SK-N-SH (cell line): ENCODE results near the gene RAPGEF1. TPM values are rescaled to one million over a fixed set of nuclear protein-coding genes. Genes with fewer than 3 reads are reported as not detected.

Source experiments
- CTCF ChIA-PET: fragments of 300-600, 350-600 bp; formaldehyde crosslinking; extraction: SDS; loops from one replicate; lab custom pipeline; 2021; lab: Yijun Ruan, JAX
- POLR2A ChIA-PET: fragments of 350-600 bp; sonication (Branson Sonifier 250); formaldehyde crosslinking; extraction: SDS; loops from one replicate; lab custom pipeline; 2020; ENCODE audit warnings: antibody characterized with exemption, inconsistent platforms; lab: Yijun Ruan, JAX
- DNase-seq: peaks from one replicate; pipeline ENCODE4 v3.0.0; 2012
- H2AFZ ChIP-seq: fragments of 200-600 bp; sonication (generic); 2 replicates; pipeline ENCODE4 v1.8.1; 2016; ENCODE audit warnings: antibody characterized with exemption, mild to moderate bottlenecking, low read depth
- H3F3A ChIP-seq: fragments of 200-600 bp; sonication (generic); replicated peaks from 2 replicates; pipeline ENCODE3; 2016; ENCODE audit warnings: antibody characterized with exemption, mild to moderate bottlenecking; ENCODE audit not compliant: insufficient read depth
- H3K27ac ChIP-seq, 2 experiments: fragments of 200-500 bp in 1 of 2; fragments of 200-600 bp in 1 of 2; sonication (Bioruptor generic) in 1 of 2; sonication (generic), shearing (Covaris generic) in 1 of 2; 2 replicates each; pipeline versions ENCODE4 v1.5.1 to v1.6.1; 2014 to 2016; ENCODE audit warnings: low read depth in 2 of 2, inconsistent platforms in 1 of 2, low read length in 1 of 2, mild to moderate bottlenecking in 1 of 2, mixed read lengths in 1 of 2
- H3K27me3 ChIP-seq: fragments of 200-600 bp; sonication (generic), shearing (Covaris generic); 2 replicates; pipeline ENCODE4 v1.6.1; 2016; ENCODE audit warnings: mixed run types; ENCODE audit not compliant: insufficient read depth
- H3K36me3 ChIP-seq, 2 experiments: fragments of 200-500 bp in 1 of 2; fragments of 200-600 bp in 1 of 2; sonication (Bioruptor generic) in 1 of 2; sonication (generic) in 1 of 2; replicated peaks in 1 of 2; 2 replicates each; pipeline versions ENCODE3 to v1.5.1; 2014 to 2016; ENCODE audit warnings: low read length in 1 of 2, mild to moderate bottlenecking in 1 of 2; ENCODE audit not compliant: insufficient read depth in 2 of 2, control insufficient read depth in 1 of 2
- H3K4me1 ChIP-seq, 2 experiments: fragments of 200-500 bp in 1 of 2; fragments of 200-600 bp in 1 of 2; sonication (Bioruptor generic) in 1 of 2; sonication (generic), shearing (Covaris generic) in 1 of 2; 2 replicates each; pipeline versions ENCODE4 v1.5.1 to v1.6.1; 2014 to 2016; ENCODE audit warnings: low read depth in 1 of 2, low read length in 1 of 2, mixed run types in 1 of 2; ENCODE audit not compliant: insufficient read depth in 2 of 2, control insufficient read depth in 1 of 2
- H3K4me2 ChIP-seq: fragments of 200-600 bp; sonication (generic), shearing (Covaris generic); 2 replicates; pipeline ENCODE4 v1.6.1; 2017; ENCODE audit warnings: mixed run types
- H3K4me3 ChIP-seq, 2 experiments: fragments of 200-500 bp in 1 of 2; fragments of 200-600 bp in 1 of 2; sonication (Bioruptor generic) in 1 of 2; sonication (generic), shearing (Covaris generic) in 1 of 2; 2 replicates each; pipeline versions ENCODE4 v1.5.1 to v1.8.1; 2014 to 2016; ENCODE audit warnings: low read depth in 2 of 2, inconsistent platforms in 1 of 2, low read length in 1 of 2, mild to moderate bottlenecking in 1 of 2, mixed read lengths in 1 of 2, moderate library complexity in 1 of 2
- H3K79me2 ChIP-seq: fragments of 200-600 bp; sonication (generic); 2 replicates; pipeline ENCODE4 v1.8.1; 2017; ENCODE audit warnings: mild to moderate bottlenecking; ENCODE audit not compliant: insufficient read depth
- H3K9ac ChIP-seq: fragments of 200-600 bp; sonication (generic); 2 replicates; pipeline ENCODE4 v1.6.1; 2017; ENCODE audit warnings: mixed run types
- H3K9me2 ChIP-seq: fragments of 200-600 bp; sonication (generic); 2 replicates; pipeline ENCODE4 v1.6.1; 2017; ENCODE audit warnings: mixed run types
- H3K9me3 ChIP-seq: fragments of 200-600 bp; sonication (generic); 2 replicates; pipeline ENCODE4 v1.6.1; 2017; ENCODE audit warnings: mixed run types, mild to moderate bottlenecking, moderate library complexity
- H4K20me1 ChIP-seq: fragments of 200-600 bp; sonication (generic); 2 replicates; pipeline ENCODE4 v1.6.1; 2017; ENCODE audit warnings: mild to moderate bottlenecking, mixed run types; ENCODE audit not compliant: insufficient read depth
- CHD2 ChIP-seq: fragments of 150-350 bp; IDR thresholded peaks from 2 replicates; pipeline ENCODE4 v1.6.1; 2018; ENCODE audit warnings: low read length; ENCODE audit not compliant: partially characterized antibody
- CTCF ChIP-seq: fragments of 200-600 bp; sonication (generic); IDR thresholded peaks from 2 replicates; pipeline ENCODE4 v1.6.1; 2017; ENCODE audit warnings: antibody characterized with exemption, mild to moderate bottlenecking, moderate library complexity
- FOXM1 ChIP-seq: IDR thresholded peaks from 2 replicates; pipeline ENCODE4 v1.4.0; 2012; ENCODE audit warnings: low read depth, mild to moderate bottlenecking
- GABPA ChIP-seq: IDR thresholded peaks from 2 replicates; pipeline ENCODE4 v1.4.0; 2012; ENCODE audit warnings: low read depth, mild to moderate bottlenecking
- MEF2A ChIP-seq: IDR thresholded peaks from 2 replicates; pipeline ENCODE4 v1.4.0; 2012; ENCODE audit warnings: low read depth, borderline replicate concordance
- MXI1 ChIP-seq: IDR thresholded peaks from 2 replicates; pipeline ENCODE4 v1.6.1; 2012; ENCODE audit warnings: mild to moderate bottlenecking, low read depth, low read length, improper control_type of control experiment
- NRF1 ChIP-seq: IDR thresholded peaks from 2 replicates; pipeline ENCODE4 v1.6.1; 2012; ENCODE audit warnings: low read depth, mild to moderate bottlenecking, low read length
- PBX3 ChIP-seq: IDR thresholded peaks from 2 replicates; pipeline ENCODE4; 2012
- RAD21 ChIP-seq: IDR thresholded peaks from 2 replicates; pipeline ENCODE4 v1.6.1; 2012; ENCODE audit warnings: mild to moderate bottlenecking, low read length
- TCF12 ChIP-seq: IDR thresholded peaks from 2 replicates; pipeline ENCODE4 v1.4.0; 2012
- WGBS: methylation state at CpG from one replicate; pipeline ENCODE4 v1.1.6; 2017; ENCODE audit warnings: low lambda C conversion rate; 5-methylcytosine and 5-hydroxymethylcytosine counted together
- polyA plus RNA-seq, 3 experiments: library from polyadenylated mRNA; depleted of rRNA; stranded (reverse); fragments of >200 nt; gene quantifications; 2 replicates each; pipeline ENCODE4 v1.2.3, GENCODE V29; 2012
- TF ChIP-seq, protein P1 (sequence below): IDR thresholded peaks from 2 replicates; pipeline ENCODE4 v1.6.1; 2012; ENCODE audit warnings: mild to moderate bottlenecking, low read depth, low read length, moderate library complexity
- TF ChIP-seq, protein P2 (sequence below): IDR thresholded peaks from 2 replicates; pipeline ENCODE4 v1.4.0; 2012; ENCODE audit warnings: low read depth, borderline replicate concordance

Gene RAPGEF1
- polyA plus RNA-seq, 1 of the 3 experiments (the other 2 are of a cell fraction) = 26.2 TPM

DNA sequence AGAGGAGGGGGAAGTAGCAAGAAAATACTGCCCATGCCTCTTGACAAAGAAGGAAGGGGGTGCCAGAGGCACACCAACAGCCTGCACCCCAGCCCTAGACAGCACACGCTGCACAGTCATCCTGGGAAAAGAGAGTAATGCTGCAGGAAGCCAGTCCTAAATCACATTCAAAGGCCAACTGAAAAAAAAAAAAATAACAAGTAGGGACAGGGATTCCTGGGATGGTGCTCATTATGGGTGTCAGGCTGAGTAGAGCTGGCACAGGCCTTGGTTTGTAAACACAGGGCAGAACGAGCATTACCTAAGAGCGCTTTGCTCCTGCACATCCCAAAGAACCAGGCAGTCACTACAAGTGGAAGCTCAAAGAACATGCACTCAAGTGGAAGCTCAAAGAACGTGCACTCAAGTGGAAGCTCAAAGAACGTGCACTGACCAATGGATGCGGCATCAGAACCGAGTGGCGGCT, 7.8 kb downstream of the RAPGEF1 start:
- no peak overlapping the region for H3K4me3 ChIP-seq
- no peak overlapping the region for H3K9ac ChIP-seq
- peaks cover 48% of the 10 kb centered on the region for H4K20me1 ChIP-seq
- H3F3A ChIP-seq = peaks cover 14% of the 10 kb centered on the region
- peaks cover 85% of the 10 kb centered on the region for H3K79me2 ChIP-seq
- no peaks in the 10 kb centered on the region for H3K9me2 ChIP-seq
- no peak for DNase-seq
- no peak for TF ChIP-seq TCF12
- TF ChIP-seq, protein P1, sequence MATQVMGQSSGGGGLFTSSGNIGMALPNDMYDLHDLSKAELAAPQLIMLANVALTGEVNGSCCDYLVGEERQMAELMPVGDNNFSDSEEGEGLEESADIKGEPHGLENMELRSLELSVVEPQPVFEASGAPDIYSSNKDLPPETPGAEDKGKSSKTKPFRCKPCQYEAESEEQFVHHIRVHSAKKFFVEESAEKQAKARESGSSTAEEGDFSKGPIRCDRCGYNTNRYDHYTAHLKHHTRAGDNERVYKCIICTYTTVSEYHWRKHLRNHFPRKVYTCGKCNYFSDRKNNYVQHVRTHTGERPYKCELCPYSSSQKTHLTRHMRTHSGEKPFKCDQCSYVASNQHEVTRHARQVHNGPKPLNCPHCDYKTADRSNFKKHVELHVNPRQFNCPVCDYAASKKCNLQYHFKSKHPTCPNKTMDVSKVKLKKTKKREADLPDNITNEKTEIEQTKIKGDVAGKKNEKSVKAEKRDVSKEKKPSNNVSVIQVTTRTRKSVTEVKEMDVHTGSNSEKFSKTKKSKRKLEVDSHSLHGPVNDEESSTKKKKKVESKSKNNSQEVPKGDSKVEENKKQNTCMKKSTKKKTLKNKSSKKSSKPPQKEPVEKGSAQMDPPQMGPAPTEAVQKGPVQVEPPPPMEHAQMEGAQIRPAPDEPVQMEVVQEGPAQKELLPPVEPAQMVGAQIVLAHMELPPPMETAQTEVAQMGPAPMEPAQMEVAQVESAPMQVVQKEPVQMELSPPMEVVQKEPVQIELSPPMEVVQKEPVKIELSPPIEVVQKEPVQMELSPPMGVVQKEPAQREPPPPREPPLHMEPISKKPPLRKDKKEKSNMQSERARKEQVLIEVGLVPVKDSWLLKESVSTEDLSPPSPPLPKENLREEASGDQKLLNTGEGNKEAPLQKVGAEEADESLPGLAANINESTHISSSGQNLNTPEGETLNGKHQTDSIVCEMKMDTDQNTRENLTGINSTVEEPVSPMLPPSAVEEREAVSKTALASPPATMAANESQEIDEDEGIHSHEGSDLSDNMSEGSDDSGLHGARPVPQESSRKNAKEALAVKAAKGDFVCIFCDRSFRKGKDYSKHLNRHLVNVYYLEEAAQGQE = no peak
- TF ChIP-seq NRF1 = no peak
- TF ChIP-seq MXI1 = no peak
- TF ChIP-seq, protein P2, sequence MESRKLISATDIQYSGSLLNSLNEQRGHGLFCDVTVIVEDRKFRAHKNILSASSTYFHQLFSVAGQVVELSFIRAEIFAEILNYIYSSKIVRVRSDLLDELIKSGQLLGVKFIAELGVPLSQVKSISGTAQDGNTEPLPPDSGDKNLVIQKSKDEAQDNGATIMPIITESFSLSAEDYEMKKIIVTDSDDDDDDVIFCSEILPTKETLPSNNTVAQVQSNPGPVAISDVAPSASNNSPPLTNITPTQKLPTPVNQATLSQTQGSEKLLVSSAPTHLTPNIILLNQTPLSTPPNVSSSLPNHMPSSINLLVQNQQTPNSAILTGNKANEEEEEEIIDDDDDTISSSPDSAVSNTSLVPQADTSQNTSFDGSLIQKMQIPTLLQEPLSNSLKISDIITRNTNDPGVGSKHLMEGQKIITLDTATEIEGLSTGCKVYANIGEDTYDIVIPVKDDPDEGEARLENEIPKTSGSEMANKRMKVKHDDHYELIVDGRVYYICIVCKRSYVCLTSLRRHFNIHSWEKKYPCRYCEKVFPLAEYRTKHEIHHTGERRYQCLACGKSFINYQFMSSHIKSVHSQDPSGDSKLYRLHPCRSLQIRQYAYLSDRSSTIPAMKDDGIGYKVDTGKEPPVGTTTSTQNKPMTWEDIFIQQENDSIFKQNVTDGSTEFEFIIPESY = no peak
- no peak for TF ChIP-seq FOXM1
- TF ChIP-seq CTCF = no peak
- TF ChIP-seq PBX3 = no peak
- no peak for TF ChIP-seq CHD2
- TF ChIP-seq RAD21 = no peak
- no peak for TF ChIP-seq MEF2A
- TF ChIP-seq GABPA = no peak
- no peaks in the 10 kb centered on the region for H3K9me3 ChIP-seq
- WGBS = 88% methylated on average over 8 of the region's 8 CpGs
- peaks cover 43 to 47% of the 10 kb centered on the region in 2 experiments for H3K4me1 ChIP-seq
- ChIA-PET POLR2A (no interaction called here), CTCF (interaction anchor here (0.8 to 6.2 kb wide), 10 partner anchors 8 to 536 kb away, joined by 3 to 47 read pairs (median 4); partner anchors contain the start of gene RAPGEF1)
- peak overlapping the region in 1 of 2 experiments; percentile 11; a peak in 1 of 4 replicates for H3K27ac ChIP-seq
- H3K4me2 ChIP-seq = peak overlapping the region; percentile 48
- H2AFZ ChIP-seq = no peak overlapping the region
- no peaks in the 10 kb centered on the region for H3K27me3 ChIP-seq
- H3K36me3 ChIP-seq = no peaks in the 10 kb centered on the region
